CD14-positive monocyte (primary cell): ENCODE results near the gene SLCO1B1. TPM values are rescaled to one million over a fixed set of nuclear protein-coding genes. Genes with fewer than 3 reads are reported as not detected.

ENCODE experiments used
- DNase-seq, 3 donors: peaks; one replicate each; pipeline ENCODE4 v3.0.0-alpha.2; 2011 to 2022
- H2AFZ ChIP-seq: 2 replicates; pipeline ENCODE4 v1.6.0; 2012; ENCODE audit warnings: mild to moderate bottlenecking, low read depth, low read length, inconsistent platforms; ENCODE audit not compliant: insufficient read depth, poor library complexity, severe bottlenecking
- H3K27ac ChIP-seq, 2 donors: 1 replicate in 1 of 2; 2 replicates in 1 of 2; pipeline ENCODE4 v1.5.1; 2012 to 2013; ENCODE audit warnings: low read length in 2 of 2, control low read depth in 1 of 2, inconsistent platforms in 1 of 2, low read depth in 1 of 2, mild to moderate bottlenecking in 1 of 2
- H3K27me3 ChIP-seq, 2 donors: one replicate each; pipeline versions ENCODE4 v1.6.0 to v1.6.1; 2011 to 2013; ENCODE audit warnings: low read length in 2 of 2; ENCODE audit not compliant: control insufficient read depth in 2 of 2, insufficient read depth in 2 of 2
- H3K36me3 ChIP-seq, 2 donors: replicated peaks in 1 of 2; 1 replicate in 1 of 2; 2 replicates in 1 of 2; pipeline versions ENCODE4 v1.5.1 to v1.6.1; 2012 to 2013; ENCODE audit warnings: low read length in 2 of 2, control low read depth in 1 of 2, inconsistent platforms in 1 of 2, mild to moderate bottlenecking in 1 of 2; ENCODE audit not compliant: insufficient read depth in 2 of 2, control insufficient read depth in 1 of 2
- H3K4me1 ChIP-seq, 2 donors: 1 replicate in 1 of 2; 2 replicates in 1 of 2; pipeline versions ENCODE4 v1.5.1 to v1.6.1; 2012 to 2013; ENCODE audit warnings: low read length in 2 of 2, control low read depth in 1 of 2, inconsistent platforms in 1 of 2, mild to moderate bottlenecking in 1 of 2, moderate library complexity in 1 of 2; ENCODE audit not compliant: insufficient read depth in 2 of 2, control insufficient read depth in 1 of 2
- H3K4me2 ChIP-seq: replicated peaks from 2 replicates; pipeline ENCODE3; 2012; ENCODE audit warnings: low read length, moderate library complexity, mild to moderate bottlenecking; ENCODE audit not compliant: poor library complexity, severe bottlenecking; ENCODE audit errors: extremely low read depth
- H3K4me3 ChIP-seq, 3 experiments: fragments of 200-600 bp in 1 of 3; sonication (generic) in 1 of 3; replicated peaks in 1 of 3; 1 replicate in 2 of 3; 2 replicates in 1 of 3; pipeline ENCODE4 v1.5.1; 2011 to 2013; ENCODE audit warnings: low read length in 3 of 3, mild to moderate bottlenecking in 3 of 3, control low read depth in 2 of 3, low read depth in 2 of 3, inconsistent platforms in 1 of 3, moderate library complexity in 1 of 3
- H3K79me2 ChIP-seq: 2 replicates; pipeline ENCODE4 v1.6.0; 2012; ENCODE audit warnings: mild to moderate bottlenecking, control low read depth, inconsistent platforms, low read length, moderate library complexity; ENCODE audit not compliant: insufficient read depth
- H3K9ac ChIP-seq: 2 replicates; pipeline ENCODE4 v1.6.0; 2017; ENCODE audit warnings: low read length, mild to moderate bottlenecking; ENCODE audit not compliant: insufficient read depth, poor library complexity, severe bottlenecking
- H3K9me3 ChIP-seq, 2 donors: replicated peaks in 1 of 2; 1 replicate in 1 of 2; 2 replicates in 1 of 2; pipeline versions ENCODE4 v1.5.1 to v1.6.1; 2012 to 2013; ENCODE audit warnings: low read length in 2 of 2, control low read depth in 1 of 2; ENCODE audit not compliant: control insufficient read depth in 1 of 2, insufficient read depth in 1 of 2
- H4K20me1 ChIP-seq: 2 replicates; pipeline ENCODE4 v1.6.0; 2012; ENCODE audit warnings: mild to moderate bottlenecking, low read length, control low read depth, moderate library complexity; ENCODE audit not compliant: insufficient read depth
- H3K27ac Mint-ChIP-seq, 7 donors: one replicate each; pipeline ENCODE4 v1.8.0; 2020; ENCODE audit warnings: mild to moderate bottlenecking in 7 of 7, mixed read lengths in 7 of 7, moderate library complexity in 6 of 7, inconsistent platforms in 2 of 7
- H3K27me3 Mint-ChIP-seq, 3 donors: one replicate each; pipeline ENCODE4 v1.8.0; 2021 to 2022; ENCODE audit warnings: low read depth in 3 of 3, mild to moderate bottlenecking in 3 of 3, mixed read lengths in 3 of 3, moderate library complexity in 3 of 3, inconsistent platforms in 1 of 3
- H3K36me3 Mint-ChIP-seq, 2 donors: one replicate each; pipeline ENCODE4 v1.8.0; 2020; ENCODE audit warnings: mixed read lengths in 2 of 2, inconsistent platforms in 1 of 2, mild to moderate bottlenecking in 1 of 2
- H3K4me1 Mint-ChIP-seq: one replicate; pipeline ENCODE4 v1.8.0; 2020; ENCODE audit warnings: mild to moderate bottlenecking, mixed read lengths
- H3K4me3 Mint-ChIP-seq, 2 donors: one replicate each; pipeline ENCODE4 v1.8.0; 2020; ENCODE audit warnings: mild to moderate bottlenecking in 2 of 2, mixed read lengths in 2 of 2, moderate library complexity in 1 of 2
- H3K9me3 Mint-ChIP-seq, 7 donors: one replicate each; pipeline ENCODE4 v1.8.0; 2020 to 2022; ENCODE audit warnings: mixed read lengths in 7 of 7, mild to moderate bottlenecking in 6 of 7, moderate library complexity in 6 of 7, inconsistent platforms in 2 of 7
- CTCF ChIP-seq: fragments of 200-600 bp; IDR thresholded peaks from one replicate; pipeline ENCODE4 v1.8.0; 2022; ENCODE audit warnings: antibody characterized with exemption, mild to moderate bottlenecking
- WGBS: methylation state at CpG from one replicate; pipeline ENCODE4 v1.1.5; 2013; ENCODE audit warnings: missing lambda C conversion rate; ENCODE audit not compliant: insufficient coverage; 5-methylcytosine and 5-hydroxymethylcytosine counted together
- intact Hi-C, 2 donors: fragments of 100-400 bp; cut with micrococcal nuclease; formaldehyde crosslinking; loops; one replicate each; pipeline versions ENCODE4 v1.15.0 to v1.15.1; 2023
- polyA plus RNA-seq, 3 donors: library from polyadenylated mRNA; depleted of rRNA in 1 of 3; unstranded in 2 of 3; stranded (reverse) in 1 of 3; fragments of 300-500 nt in 2 of 3; fragments of >200 nt in 1 of 3; fragmentation: Illumina TruSeq in 2 of 3; gene quantifications; 1 replicate in 2 of 3; 2 replicates in 1 of 3; pipeline ENCODE4 v1.2.3, GENCODE V29; 2012 to 2021

Gene SLCO1B1
- polyA plus RNA-seq, 3 donors: not detected

GRCh38 chr12:21252070-21252469 lies 121.1 kb downstream of the SLCO1B1 start:
- Histone ChIP-seq H3K36me3 (no peaks in the 10 kb centered on the region), H3K4me2 (no peak overlapping the region), H3K27me3 (no peaks in the 10 kb centered on the region), H3K4me3 (no peak overlapping the region), H2AFZ (no peak overlapping the region), H3K9ac (no peak overlapping the region), H4K20me1 (no peaks in the 10 kb centered on the region), H3K4me1 (no peaks in the 10 kb centered on the region), H3K79me2 (no peaks in the 10 kb centered on the region), H3K9me3 (no peaks in the 10 kb centered on the region), H3K27ac (no peak overlapping the region)
- intact Hi-C loops: no loop called here
- no peak for DNase-seq
- no peak overlapping the region for H3K4me3 Mint-ChIP-seq
- H3K36me3 Mint-ChIP-seq: no peaks in the 10 kb centered on the region
- no peak overlapping the region for H3K27ac Mint-ChIP-seq
- H3K9me3 Mint-ChIP-seq: peaks cover 0 to 2% (median 0%) of the 10 kb centered on the region in 7 donors
- WGBS: 71% methylated on average over 2 of the region's 5 CpGs
- no peak for TF ChIP-seq CTCF
- H3K4me1 Mint-ChIP-seq: peaks cover 3% of the 10 kb centered on the region
- peaks cover 0 to 2% (median 1%) of the 10 kb centered on the region in 3 donors for H3K27me3 Mint-ChIP-seq

GRCh38 chr12:21257172-21257571 lies 126.2 kb downstream of the SLCO1B1 start:
- H3K27me3 Mint-ChIP-seq: peaks cover 0 to 4% (median 1%) of the 10 kb centered on the region in 3 donors
- Histone ChIP-seq H3K27me3 (no peaks in the 10 kb centered on the region), H3K4me2 (no peak overlapping the region), H2AFZ (no peak overlapping the region), H3K27ac (no peak overlapping the region), H3K4me3 (no peak overlapping the region), H3K79me2 (no peaks in the 10 kb centered on the region), H3K9ac (no peak overlapping the region), H3K36me3 (no peaks in the 10 kb centered on the region), H3K9me3 (no peaks in the 10 kb centered on the region), H3K4me1 (no peaks in the 10 kb centered on the region), H4K20me1 (no peaks in the 10 kb centered on the region)
- intact Hi-C loops: no loop called here
- no peak for TF ChIP-seq CTCF
- DNase-seq: no peak
- H3K27ac Mint-ChIP-seq: no peak overlapping the region
- WGBS: no CpG with 5 or more reads among the region's 3 CpGs
- peaks cover 0 to 5% (median 2%) of the 10 kb centered on the region in 7 donors for H3K9me3 Mint-ChIP-seq
- H3K36me3 Mint-ChIP-seq: no peaks in the 10 kb centered on the region
- no peaks in the 10 kb centered on the region for H3K4me1 Mint-ChIP-seq
- no peak overlapping the region for H3K4me3 Mint-ChIP-seq
